Inflammatory macrophage (primary cell): ENCODE data around the gene PLCB3.
A peak's percentile ranks its signal among the peaks of the same experiment; 100 is the strongest.

Experiments
- DNase-seq, 2 donors: peaks; one replicate each; pipeline ENCODE4 v3.0.0-alpha.2; 2020 to 2022
- total RNA-seq, 18 experiments: gene quantifications; one replicate each; lab custom pipeline; 2026; ENCODE audit warnings: mixed read lengths in 6 of 18, inconsistent platforms in 2 of 18; lab: John Stamatoyannopoulos, UW

PLCB3 gene
- total RNA-seq = 23.2 to 97.0 (median 52.9) reads per million in 18 experiments

GRCh38 chr11:64251016-64251752 is at the start of gene PLCB3:
Gene PLCB3, plus strand, starts transcription at chr11:64251530. Its CDS starts 120 bp downstream, at chr11:64251650.
- DNase-seq = peak; percentile 54 to 73

DNA sequence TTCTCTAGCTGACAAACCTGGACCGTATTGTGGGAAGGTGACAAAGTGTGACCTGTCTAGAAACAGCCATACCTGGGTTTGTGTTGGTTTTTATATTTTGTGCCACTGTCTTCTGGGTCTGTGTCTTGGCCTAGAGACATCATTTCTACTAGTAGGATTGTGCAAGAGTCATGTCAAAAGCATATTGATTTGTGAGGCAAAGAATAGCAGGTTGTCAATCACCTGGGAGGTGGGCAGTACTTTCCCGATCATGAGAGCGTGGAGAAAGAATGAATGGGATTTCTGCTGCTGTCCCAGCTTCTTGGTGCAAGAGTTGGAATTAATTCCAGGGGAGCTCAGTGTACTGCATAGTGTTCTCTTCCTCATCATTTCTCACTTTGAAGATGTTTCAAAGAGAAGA is 49.8 kb upstream of the PLCB3 start:
- DNase-seq = no peak

DNA sequence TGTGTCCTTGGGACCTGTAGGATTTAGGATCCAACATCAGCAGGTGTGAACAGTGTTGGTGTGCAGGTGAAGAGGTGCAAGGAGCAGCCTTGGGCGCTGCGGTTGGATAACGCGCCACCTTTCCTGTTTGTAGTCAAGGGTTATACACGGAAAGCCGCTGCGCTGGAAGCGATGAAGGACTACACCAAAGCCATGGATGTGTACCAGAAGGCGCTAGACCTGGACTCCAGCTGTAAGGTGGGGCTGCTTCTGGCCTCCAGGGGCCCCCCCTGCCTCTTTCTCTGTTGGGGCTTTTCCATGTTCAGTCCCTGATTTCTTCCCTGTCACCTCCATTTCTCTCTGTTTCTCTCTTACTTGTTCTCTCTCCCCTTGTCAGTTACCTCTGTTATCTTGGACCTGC is 48.3 kb upstream of the PLCB3 start:
- no peak for DNase-seq

- DNase-seq = no peak
Observed at GRCh38 chr11:64203421-64204079, 47.8 kb upstream of the PLCB3 start.

DNA sequence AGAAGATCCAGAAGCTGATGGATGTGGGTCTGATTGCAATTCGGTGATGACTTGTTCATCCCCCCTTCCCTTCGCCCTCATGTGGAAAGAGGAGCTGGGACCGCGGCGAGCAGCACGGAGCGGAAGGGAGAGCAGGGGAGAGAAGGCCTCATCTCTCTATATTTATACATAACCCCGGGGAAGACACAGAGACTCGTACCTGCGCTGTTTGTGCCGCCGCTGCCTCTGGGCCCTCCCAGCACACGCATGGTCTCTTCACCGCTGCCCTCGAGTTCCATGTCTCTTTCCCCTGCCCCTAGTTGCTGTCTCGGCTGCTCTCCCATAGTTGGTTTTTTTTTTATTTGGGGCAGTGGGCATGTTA is 47.3 kb upstream of the PLCB3 start:
- DNase-seq = no peak

GRCh38 chr11:64204464-64204989 is 46.8 kb upstream of the PLCB3 start:
- DNase-seq = peak; percentile 91 to 92

GRCh38 chr11:64206457-64207255 is 44.7 kb upstream of the PLCB3 start, which contains the start of gene FERMT3:
Gene FERMT3, plus strand, starts transcription at chr11:64206721. Its CDS starts 644 bp downstream, at chr11:64207365.
- peak; percentile 84 to 94 for DNase-seq

GRCh38 chr11:64207256-64208085 is 43.9 kb upstream of the PLCB3 start:
- DNase-seq = peak; percentile 89 to 95

DNA sequence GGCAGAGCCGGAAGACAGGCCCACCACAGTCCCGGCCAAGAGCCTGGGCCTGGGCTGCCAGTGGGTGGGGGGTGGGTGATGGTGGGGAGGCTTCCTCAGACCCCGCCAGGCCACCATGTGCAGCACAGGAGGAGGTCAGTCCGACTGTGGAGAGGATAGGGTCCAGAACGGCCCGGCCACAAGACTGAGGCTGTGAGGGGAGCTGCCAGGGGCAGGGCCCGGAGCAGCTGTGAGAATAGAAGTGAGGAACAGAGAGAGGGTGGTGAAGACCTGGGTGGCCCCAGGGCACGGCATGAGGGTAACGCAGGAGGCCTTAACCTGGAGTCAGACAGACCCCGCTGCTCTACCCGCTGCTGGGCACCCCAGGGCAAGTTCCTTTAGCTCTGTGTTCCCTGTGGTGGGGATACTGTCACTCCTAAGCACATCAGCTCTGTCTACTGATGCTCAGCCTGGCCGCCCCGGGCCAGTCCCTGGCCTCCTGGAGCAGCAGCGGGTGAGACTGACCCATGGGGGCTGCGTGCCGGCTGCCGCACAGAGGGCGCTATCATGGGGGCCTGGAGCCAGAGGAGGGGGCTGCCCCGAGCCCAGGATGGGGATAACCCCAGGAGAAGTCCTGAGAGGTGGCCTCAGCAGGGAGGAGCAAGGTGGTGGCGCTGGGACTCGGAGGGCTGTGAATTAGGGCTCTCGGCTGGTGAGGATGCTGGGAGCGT is 43.1 kb upstream of the PLCB3 start:
- no peak for DNase-seq

GRCh38 chr11:64208796-64209562 is 42.4 kb upstream of the PLCB3 start:
- no peak for DNase-seq

DNA sequence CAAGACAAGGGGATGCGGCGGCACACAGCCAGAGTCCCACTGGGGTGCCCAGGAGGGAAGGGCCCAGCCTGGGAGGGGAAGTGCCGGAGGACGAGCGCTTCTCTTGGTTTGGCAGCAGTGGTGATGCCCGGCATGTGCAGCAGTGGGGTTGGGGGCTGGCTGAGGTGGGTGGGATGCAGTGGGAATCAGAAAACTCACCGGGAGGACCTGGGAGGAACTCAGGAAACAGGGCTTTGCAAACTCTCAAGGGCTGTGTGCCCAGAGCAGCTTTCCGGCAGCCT is 41.8 kb upstream of the PLCB3 start:
- no peak for DNase-seq

DNA sequence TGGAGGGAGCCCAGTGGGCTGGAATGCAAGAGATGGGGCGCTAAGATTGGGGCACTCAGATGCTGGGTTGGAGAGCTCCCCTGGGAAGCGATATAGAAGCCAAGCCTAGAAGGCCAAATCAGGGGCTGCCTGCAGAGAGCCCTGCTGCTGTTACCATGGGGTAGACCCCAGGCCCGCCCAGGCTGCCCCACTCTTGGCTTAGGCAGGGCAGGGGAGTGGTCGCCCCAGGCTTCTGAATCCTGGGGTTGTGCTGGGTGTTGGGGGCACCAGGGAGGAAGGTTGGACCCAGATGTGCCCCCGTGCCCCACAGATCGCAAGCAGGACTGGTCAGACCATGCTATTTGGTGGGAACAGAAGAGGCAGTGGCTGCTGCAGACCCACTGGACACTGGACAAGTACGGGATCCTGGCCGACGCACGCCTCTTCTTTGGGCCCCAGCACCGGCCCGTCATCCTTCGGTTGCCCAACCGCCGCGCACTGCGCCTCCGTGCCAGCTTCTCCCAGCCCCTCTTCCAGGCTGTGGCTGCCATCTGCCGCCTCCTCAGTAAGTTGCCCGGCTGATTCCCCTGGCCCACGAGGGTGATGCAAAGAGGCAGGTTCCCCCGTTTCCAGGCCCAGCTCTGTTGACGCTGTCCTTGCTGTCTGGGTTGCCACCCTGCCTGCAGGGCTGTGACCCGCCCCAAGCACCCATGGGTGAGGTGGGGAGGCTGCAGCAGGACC is 40.9 kb upstream of the PLCB3 start:
- DNase-seq = no peak

DNA sequence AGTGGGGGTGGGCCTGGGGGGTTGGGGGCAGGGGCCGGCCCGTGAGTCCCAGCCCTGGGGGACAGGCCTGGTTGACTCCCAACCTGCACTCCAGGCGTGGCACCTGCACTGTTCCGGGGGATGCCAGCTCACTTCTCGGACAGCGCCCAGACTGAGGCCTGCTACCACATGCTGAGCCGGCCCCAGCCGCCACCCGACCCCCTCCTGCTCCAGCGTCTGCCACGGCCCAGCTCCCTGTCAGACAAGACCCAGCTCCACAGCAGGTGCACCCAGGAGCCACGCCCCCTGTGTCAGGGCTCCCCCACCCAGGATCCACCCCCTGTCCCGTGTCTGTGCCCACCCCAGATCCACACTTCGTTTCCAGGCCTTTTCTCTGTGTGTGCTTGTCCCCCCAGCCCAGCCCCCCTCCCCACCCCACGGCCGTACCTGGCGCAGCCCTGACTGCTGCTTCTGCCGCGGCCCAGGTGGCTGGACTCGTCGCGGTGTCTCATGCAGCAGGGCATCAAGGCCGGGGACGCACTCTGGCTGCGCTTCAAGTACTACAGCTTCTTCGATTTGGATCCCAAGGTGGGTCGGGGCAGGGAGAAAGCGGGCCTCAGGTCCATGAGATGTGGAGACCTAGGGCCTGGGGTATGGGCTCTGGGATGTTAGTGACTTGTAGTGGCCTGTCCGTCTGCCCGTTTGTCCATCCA is 40.0 kb upstream of the PLCB3 start:
- no peak for DNase-seq

DNA sequence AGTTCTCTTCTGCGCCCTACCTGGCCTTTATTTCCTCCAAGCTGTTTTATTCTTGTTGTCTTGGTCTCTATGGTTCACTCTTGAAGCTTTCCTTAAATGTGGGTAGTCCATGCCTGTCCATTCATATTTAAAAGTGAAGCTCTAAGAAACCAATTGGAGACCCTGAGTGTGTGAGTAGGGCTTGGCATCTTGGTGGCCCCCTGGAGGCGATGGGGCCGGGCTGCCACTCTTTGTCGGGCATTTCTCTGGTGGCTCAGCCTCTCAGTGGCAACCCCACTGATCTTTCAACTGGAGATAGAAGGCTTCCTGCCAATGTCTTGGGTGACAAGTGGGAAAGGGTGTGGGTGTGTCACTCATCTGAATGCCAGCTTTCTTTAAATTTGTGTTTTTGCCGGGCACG is 34.5 kb upstream of the PLCB3 start:
- DNase-seq = no peak

GRCh38 chr11:64218628-64219353 is 32.5 kb upstream of the PLCB3 start:
- no peak for DNase-seq

DNA sequence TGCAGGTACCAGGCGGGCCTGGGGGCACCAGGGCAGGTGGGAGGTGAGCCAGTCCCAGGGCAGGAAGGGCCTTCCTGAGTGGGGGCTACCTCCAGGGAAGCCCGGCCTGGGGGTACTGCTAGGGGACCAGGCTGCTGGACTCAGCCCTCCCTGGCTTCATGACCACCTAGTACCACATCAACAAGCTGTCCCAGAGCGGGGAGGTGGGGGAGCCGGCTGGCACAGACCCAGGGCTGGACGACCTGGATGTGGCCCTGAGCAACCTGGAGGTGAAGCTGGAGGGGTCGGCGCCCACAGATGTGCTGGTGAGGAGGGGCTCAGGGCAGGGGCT is 32.0 kb upstream of the PLCB3 start:
- DNase-seq = no peak

GRCh38 chr11:64219755-64220154 is 31.6 kb upstream of the PLCB3 start:
- DNase-seq = no peak

- DNase-seq = no peak
Observed at GRCh38 chr11:64220271-64220670, 31.1 kb upstream of the PLCB3 start.

- no peak for DNase-seq
Observed at GRCh38 chr11:64220798-64221197, 30.5 kb upstream of the PLCB3 start.
